Neural cell (in vitro differentiated cells): ENCODE measurements around the gene AASS.

Source experiments
- EP300 ChIP-seq: fragments of 450-650 bp; conservative IDR thresholded peaks from 2 replicates; pipeline ENCODE4 v1.6.1; 2014; ENCODE audit warnings: antibody characterized with exemption, mild to moderate bottlenecking, moderate library complexity; ENCODE audit not compliant: poor library complexity, severe bottlenecking
- EZH2 ChIP-seq: fragments of 200-600, 300-800 bp; shearing (Covaris generic), sonication (generic); IDR thresholded peaks from 2 replicates; pipeline ENCODE4 v1.6.1; 2014; ENCODE audit warnings: antibody characterized with exemption, low read length, borderline replicate concordance, mild to moderate bottlenecking; ENCODE audit not compliant: insufficient read depth, poor library complexity, severe bottlenecking
- MXI1 ChIP-seq: fragments of 450-650 bp; conservative IDR thresholded peaks from 2 replicates; pipeline ENCODE4 v1.6.1; 2014; ENCODE audit warnings: antibody characterized with exemption, mild to moderate bottlenecking; ENCODE audit not compliant: poor library complexity, severe bottlenecking
- POLR2AphosphoS5 ChIP-seq: IDR thresholded peaks from 2 replicates; pipeline ENCODE4 v1.6.1; 2012
- SMC3 ChIP-seq: fragments of 450-650 bp; conservative IDR thresholded peaks from 2 replicates; pipeline ENCODE4 v1.6.1; 2014; ENCODE audit warnings: antibody characterized with exemption, mild to moderate bottlenecking, moderate library complexity; ENCODE audit not compliant: poor library complexity
- TAF1 ChIP-seq: IDR thresholded peaks from 2 replicates; pipeline ENCODE4 v1.6.1; 2012; ENCODE audit warnings: low read depth
- TF ChIP-seq, protein P1 (sequence below): fragments of 450-650 bp; IDR thresholded peaks from 2 replicates; pipeline ENCODE4 v1.5.1; 2014; ENCODE audit warnings: antibody characterized with exemption, mild to moderate bottlenecking, moderate library complexity; ENCODE audit not compliant: poor library complexity, severe bottlenecking
- TF ChIP-seq, protein P2 (sequence below): IDR thresholded peaks from 2 replicates; pipeline ENCODE4 v1.6.1; 2012; ENCODE audit warnings: borderline replicate concordance

DNA sequence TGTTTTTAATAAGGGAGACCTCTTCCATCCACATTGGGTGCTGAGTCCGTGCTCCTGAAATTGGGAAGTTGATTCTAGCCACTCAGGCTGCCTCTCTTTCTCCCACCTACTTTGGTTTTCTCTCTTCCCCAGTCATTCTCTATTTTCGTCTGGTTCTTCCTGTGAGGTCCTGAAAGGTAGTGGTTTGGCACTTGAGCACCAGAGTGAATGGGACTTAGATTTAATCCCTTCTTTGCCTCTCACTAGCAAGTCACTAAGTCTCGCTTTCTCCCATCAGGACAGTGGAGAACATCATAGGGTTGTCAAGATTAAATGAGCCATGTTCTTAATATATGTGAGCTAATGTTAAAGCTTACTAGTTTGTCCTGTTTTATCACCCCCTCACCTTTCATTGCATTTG lies 4.0 kb upstream of the AASS start:
- TF ChIP-seq, protein P1, sequence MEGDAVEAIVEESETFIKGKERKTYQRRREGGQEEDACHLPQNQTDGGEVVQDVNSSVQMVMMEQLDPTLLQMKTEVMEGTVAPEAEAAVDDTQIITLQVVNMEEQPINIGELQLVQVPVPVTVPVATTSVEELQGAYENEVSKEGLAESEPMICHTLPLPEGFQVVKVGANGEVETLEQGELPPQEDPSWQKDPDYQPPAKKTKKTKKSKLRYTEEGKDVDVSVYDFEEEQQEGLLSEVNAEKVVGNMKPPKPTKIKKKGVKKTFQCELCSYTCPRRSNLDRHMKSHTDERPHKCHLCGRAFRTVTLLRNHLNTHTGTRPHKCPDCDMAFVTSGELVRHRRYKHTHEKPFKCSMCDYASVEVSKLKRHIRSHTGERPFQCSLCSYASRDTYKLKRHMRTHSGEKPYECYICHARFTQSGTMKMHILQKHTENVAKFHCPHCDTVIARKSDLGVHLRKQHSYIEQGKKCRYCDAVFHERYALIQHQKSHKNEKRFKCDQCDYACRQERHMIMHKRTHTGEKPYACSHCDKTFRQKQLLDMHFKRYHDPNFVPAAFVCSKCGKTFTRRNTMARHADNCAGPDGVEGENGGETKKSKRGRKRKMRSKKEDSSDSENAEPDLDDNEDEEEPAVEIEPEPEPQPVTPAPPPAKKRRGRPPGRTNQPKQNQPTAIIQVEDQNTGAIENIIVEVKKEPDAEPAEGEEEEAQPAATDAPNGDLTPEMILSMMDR = no peak
- TF ChIP-seq EP300 = no peak
- TF ChIP-seq POLR2AphosphoS5 = no peak
- TF ChIP-seq EZH2 = no peak
- no peak for TF ChIP-seq SMC3
- TF ChIP-seq, protein P2, sequence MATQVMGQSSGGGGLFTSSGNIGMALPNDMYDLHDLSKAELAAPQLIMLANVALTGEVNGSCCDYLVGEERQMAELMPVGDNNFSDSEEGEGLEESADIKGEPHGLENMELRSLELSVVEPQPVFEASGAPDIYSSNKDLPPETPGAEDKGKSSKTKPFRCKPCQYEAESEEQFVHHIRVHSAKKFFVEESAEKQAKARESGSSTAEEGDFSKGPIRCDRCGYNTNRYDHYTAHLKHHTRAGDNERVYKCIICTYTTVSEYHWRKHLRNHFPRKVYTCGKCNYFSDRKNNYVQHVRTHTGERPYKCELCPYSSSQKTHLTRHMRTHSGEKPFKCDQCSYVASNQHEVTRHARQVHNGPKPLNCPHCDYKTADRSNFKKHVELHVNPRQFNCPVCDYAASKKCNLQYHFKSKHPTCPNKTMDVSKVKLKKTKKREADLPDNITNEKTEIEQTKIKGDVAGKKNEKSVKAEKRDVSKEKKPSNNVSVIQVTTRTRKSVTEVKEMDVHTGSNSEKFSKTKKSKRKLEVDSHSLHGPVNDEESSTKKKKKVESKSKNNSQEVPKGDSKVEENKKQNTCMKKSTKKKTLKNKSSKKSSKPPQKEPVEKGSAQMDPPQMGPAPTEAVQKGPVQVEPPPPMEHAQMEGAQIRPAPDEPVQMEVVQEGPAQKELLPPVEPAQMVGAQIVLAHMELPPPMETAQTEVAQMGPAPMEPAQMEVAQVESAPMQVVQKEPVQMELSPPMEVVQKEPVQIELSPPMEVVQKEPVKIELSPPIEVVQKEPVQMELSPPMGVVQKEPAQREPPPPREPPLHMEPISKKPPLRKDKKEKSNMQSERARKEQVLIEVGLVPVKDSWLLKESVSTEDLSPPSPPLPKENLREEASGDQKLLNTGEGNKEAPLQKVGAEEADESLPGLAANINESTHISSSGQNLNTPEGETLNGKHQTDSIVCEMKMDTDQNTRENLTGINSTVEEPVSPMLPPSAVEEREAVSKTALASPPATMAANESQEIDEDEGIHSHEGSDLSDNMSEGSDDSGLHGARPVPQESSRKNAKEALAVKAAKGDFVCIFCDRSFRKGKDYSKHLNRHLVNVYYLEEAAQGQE = no peak
- no peak for TF ChIP-seq TAF1
- no peak for TF ChIP-seq MXI1
